Lung (tissue), 12 donors: ENCODE measurements around the gene SKIC8. TPM values are rescaled to one million over a fixed set of nuclear protein-coding genes. Genes with fewer than 3 reads are reported as not detected.

Source experiments
- ATAC-seq: fragments of 200-7000 bp; cut with Tn5 transposase; one replicate; pipeline ENCODE4 v1.9.1; 2020; ENCODE audit warnings: moderate number of reproducible peaks; ENCODE audit not compliant: insufficient read depth, low FRiP score
- DNase-seq, 3 donors: peaks; one replicate each; pipeline ENCODE4 v3.0.0-alpha.2; 2013 to 2017
- H3K27ac ChIP-seq, 2 donors: one replicate each; pipeline ENCODE4 v1.5.1; 2013; ENCODE audit warnings: mild to moderate bottlenecking in 2 of 2, moderate library complexity in 2 of 2, control low read depth in 1 of 2, inconsistent platforms in 1 of 2, low read depth in 1 of 2, low read length in 1 of 2
- H3K27me3 ChIP-seq, 3 donors: one replicate each; pipeline ENCODE4 v1.5.1; 2013; ENCODE audit warnings: low read length in 2 of 3; ENCODE audit not compliant: control insufficient read depth in 3 of 3, insufficient read depth in 3 of 3
- H3K36me3 ChIP-seq, 4 donors: one replicate each; pipeline ENCODE4 v1.5.1; 2013; ENCODE audit warnings: low read length in 4 of 4, mild to moderate bottlenecking in 1 of 4, moderate library complexity in 1 of 4; ENCODE audit not compliant: control insufficient read depth in 4 of 4, insufficient read depth in 4 of 4
- H3K4me1 ChIP-seq, 5 donors: one replicate each; pipeline ENCODE4 v1.5.1; 2013; ENCODE audit warnings: low read length in 5 of 5, mild to moderate bottlenecking in 2 of 5, moderate library complexity in 1 of 5; ENCODE audit not compliant: control insufficient read depth in 5 of 5, insufficient read depth in 5 of 5
- H3K4me3 ChIP-seq: one replicate; pipeline ENCODE4 v1.5.1; 2013; ENCODE audit warnings: mild to moderate bottlenecking, control low read depth, moderate library complexity
- H3K9ac ChIP-seq, 2 donors: one replicate each; pipeline ENCODE4 v1.5.1; 2013; ENCODE audit warnings: low read length in 2 of 2, control low read depth in 1 of 2; ENCODE audit not compliant: insufficient read depth in 1 of 2
- H3K9me3 ChIP-seq, 4 donors: one replicate each; pipeline ENCODE4 v1.5.1; 2013; ENCODE audit warnings: low read length in 3 of 4, mild to moderate bottlenecking in 1 of 4, moderate library complexity in 1 of 4; ENCODE audit not compliant: control insufficient read depth in 4 of 4, insufficient read depth in 3 of 4
- WGBS, 2 donors: extraction: QIAGEN DNeasy Blood & Tissue Kit; methylation state at CpG; one replicate each; pipeline ENCODE4 v1.1.7; 2013; 5-methylcytosine and 5-hydroxymethylcytosine counted together
- polyA plus RNA-seq, 2 donors: library from polyadenylated mRNA; stranded (reverse); fragments of 200-250 nt; gene quantifications; one replicate each; pipeline ENCODE4 v1.2.1, GENCODE V29; 2013
- total RNA-seq, 2 donors: library from RNA; depleted of rRNA in 1 of 2; stranded (reverse); fragments of >200 nt in 1 of 2; gene quantifications; one replicate each; pipeline ENCODE4 v1.2.1, GENCODE V29; 2014 to 2021
- TF ChIP-seq, protein P1 (sequence below): IDR thresholded peaks from 2 replicates; pipeline ENCODE4 v1.5.1; 2012; ENCODE audit warnings: mild to moderate bottlenecking; ENCODE audit errors: control extremely low read depth, extremely low read depth
- donor health status: control.
- donor health status: control.
- donor health status: Bipolar disorder and iron deficiency.
- donor health status: healthy.
- donor health status: DM: yes; HTN: yes; CAD: no.

SKIC8 gene
- total and polyA plus RNA-seq, 4 donors = 45.1 to 64.9 (median 54.1) TPM

DNA sequence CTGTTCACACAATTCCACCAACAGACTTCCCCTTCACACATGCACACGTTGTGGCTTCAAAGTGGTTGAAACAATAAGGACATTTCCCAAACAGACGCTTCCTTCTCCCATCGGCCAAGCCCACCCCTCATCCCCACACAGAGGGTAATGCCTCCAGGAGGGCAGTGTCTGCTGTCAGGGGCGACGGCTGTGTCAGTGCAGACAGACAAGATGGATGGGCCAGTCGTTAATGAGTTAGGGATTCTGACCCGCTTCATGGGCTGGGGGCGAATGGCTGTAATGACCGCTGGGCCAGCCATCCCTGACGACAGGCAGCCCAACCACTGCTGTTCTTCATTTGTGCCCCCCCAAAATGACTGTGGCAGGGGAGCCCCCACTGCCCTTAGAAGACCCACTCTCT, 20.2 kb upstream of the SKIC8 start:
- no peak for ATAC-seq
- TF ChIP-seq, protein P1, sequence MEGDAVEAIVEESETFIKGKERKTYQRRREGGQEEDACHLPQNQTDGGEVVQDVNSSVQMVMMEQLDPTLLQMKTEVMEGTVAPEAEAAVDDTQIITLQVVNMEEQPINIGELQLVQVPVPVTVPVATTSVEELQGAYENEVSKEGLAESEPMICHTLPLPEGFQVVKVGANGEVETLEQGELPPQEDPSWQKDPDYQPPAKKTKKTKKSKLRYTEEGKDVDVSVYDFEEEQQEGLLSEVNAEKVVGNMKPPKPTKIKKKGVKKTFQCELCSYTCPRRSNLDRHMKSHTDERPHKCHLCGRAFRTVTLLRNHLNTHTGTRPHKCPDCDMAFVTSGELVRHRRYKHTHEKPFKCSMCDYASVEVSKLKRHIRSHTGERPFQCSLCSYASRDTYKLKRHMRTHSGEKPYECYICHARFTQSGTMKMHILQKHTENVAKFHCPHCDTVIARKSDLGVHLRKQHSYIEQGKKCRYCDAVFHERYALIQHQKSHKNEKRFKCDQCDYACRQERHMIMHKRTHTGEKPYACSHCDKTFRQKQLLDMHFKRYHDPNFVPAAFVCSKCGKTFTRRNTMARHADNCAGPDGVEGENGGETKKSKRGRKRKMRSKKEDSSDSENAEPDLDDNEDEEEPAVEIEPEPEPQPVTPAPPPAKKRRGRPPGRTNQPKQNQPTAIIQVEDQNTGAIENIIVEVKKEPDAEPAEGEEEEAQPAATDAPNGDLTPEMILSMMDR = no peak
- no peak overlapping the region for H3K4me3 ChIP-seq
- DNase-seq = no peak
- no peak overlapping the region for H3K27ac ChIP-seq
- WGBS, 2 donors = 67 to 71% methylated on average over 10 of the region's 10 CpGs
- no peak overlapping the region for H3K9ac ChIP-seq
- H3K27me3 ChIP-seq = no peaks in the 10 kb centered on the region
- H3K9me3 ChIP-seq = no peaks in the 10 kb centered on the region
- peaks cover 0 to 9% (median 0%) of the 10 kb centered on the region in 5 donors for H3K4me1 ChIP-seq
- H3K36me3 ChIP-seq = no peaks in the 10 kb centered on the region

DNA sequence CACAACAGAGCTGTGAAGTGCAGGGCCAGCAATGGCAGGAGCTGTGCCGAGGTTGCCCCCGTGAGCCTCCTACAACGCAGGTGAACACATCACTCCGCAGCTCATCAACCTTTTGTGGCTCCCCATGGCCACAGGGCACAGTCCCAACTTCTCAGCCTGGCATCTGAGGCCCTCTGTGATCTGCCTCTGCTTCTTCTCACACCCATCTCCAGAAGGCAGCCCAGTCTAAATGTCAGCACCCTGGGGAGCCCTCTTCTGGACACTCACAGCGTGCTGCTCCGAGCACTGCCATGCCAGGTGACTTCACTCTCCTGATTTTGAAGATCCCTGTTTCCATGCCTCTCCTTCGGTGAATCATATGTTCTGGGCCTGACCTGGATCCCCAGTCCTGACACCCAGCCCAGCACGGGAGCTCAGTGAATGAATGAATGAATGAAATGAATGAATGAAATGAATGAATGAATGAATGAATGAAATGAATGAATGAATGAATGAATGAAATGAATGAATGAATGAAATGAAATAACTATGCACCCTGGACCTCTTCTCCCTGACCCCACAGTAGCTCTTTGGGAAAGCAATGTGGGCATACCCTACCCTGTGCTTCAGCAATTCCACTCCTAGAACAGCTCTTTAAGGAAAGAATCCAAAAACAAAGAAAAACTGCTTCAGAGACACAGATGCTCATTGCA, 17.9 kb upstream of the SKIC8 start:
- Histone ChIP-seq H3K36me3 (no peaks in the 10 kb centered on the region), H3K4me1 (peaks cover 0 to 3% (median 0%) of the 10 kb centered on the region in 5 donors), H3K9me3 (no peaks in the 10 kb centered on the region), H3K4me3 (no peak overlapping the region), H3K9ac (no peak overlapping the region), H3K27me3 (no peaks in the 10 kb centered on the region), H3K27ac (no peak overlapping the region)
- WGBS, 2 donors = 85 to 87% methylated on average over 8 of the region's 8 CpGs
- no peak for DNase-seq
- TF ChIP-seq, protein P1 = no peak
- ATAC-seq = no peak

DNA sequence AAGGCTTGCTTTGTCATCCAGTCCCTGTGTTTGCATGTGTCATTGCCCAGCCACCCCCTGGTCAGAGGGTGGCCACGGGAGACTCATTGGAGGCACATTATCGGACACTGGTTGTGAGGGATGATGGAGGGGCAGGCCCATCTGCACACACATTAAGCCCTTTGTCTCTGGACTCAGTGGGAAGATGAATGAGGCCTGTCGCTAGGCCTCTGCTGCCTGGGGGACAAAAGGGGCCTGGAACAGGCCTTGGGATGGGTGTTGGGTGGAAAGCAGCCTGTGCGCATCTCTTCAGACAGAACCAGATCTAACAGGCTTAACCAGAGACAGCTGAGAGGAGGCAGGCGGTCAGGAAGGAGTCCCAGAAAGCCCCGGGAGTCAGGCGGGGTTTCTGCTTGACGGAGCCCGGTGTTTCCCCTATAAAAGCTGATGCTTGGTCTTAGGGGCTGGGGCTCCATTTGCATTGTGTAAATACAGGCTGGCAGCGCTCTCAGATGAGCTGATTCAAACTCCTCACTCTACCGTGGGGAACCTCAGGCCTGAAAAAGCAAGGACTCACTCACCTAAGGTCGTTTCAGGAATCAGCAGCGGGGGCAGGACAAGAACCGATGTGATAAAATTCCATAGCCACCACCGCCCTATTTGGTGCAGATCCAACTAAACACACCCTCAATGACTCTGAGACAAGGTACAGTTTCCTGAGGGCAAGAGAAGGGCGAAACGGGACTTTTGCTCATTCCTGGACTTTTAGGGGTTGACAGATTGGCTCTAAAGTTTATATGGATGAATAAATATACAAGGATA, 17.1 kb upstream of the SKIC8 start:
- TF ChIP-seq, protein P1 = no peak
- ATAC-seq = no peak
- Histone ChIP-seq H3K36me3 (no peaks in the 10 kb centered on the region), H3K27ac (no peak overlapping the region), H3K4me3 (no peak overlapping the region), H3K27me3 (no peaks in the 10 kb centered on the region), H3K9me3 (no peaks in the 10 kb centered on the region), H3K9ac (no peak overlapping the region), H3K4me1 (no peaks in the 10 kb centered on the region)
- 69 to 85% methylated on average over 17 of the region's 17 CpGs for WGBS, 2 donors
- DNase-seq = peak in 1 of 3 donors; percentile 25
